LNCaP clone FGC (cell line): ENCODE results near the gene RPS6KB2.

Source experiments
- DNase-seq: peaks from one replicate; pipeline ENCODE4 v3.0.0-alpha.2; 2011; ENCODE audit warnings: low read depth
- H3K4me3 ChIP-seq: 2 replicates; pipeline ENCODE4 v1.5.1; 2011; ENCODE audit warnings: mild to moderate bottlenecking, low read depth, low read length, control low read depth
- TF ChIP-seq, protein P1 (sequence below): IDR thresholded peaks from 2 replicates; pipeline ENCODE4 v1.5.1; 2012; ENCODE audit warnings: mild to moderate bottlenecking; ENCODE audit not compliant: control insufficient read depth, insufficient read depth; ENCODE audit errors: extremely low read depth

Gene RPS6KB2

DNA sequence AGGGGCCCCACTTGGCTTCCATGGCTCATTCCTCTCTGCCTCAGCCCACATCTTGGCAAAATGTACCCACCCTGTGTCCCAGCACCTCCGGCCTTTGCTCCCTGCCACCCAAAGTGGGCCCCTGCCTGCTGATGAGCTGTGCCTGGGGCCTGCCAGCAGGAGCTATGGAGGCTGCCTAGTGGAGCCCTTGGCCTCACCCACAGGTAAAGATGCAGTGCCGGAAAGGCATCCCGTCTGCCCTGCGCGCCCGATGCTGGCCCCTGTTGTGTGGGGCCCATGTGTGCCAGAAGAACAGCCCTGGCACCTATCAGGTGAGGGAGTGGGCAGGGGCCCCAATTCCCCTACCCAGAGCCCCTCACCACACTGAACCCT, 23.1 kb upstream of the RPS6KB2 start:
- no peak overlapping the region for H3K4me3 ChIP-seq
- DNase-seq, result no peak
- TF ChIP-seq, protein P1, sequence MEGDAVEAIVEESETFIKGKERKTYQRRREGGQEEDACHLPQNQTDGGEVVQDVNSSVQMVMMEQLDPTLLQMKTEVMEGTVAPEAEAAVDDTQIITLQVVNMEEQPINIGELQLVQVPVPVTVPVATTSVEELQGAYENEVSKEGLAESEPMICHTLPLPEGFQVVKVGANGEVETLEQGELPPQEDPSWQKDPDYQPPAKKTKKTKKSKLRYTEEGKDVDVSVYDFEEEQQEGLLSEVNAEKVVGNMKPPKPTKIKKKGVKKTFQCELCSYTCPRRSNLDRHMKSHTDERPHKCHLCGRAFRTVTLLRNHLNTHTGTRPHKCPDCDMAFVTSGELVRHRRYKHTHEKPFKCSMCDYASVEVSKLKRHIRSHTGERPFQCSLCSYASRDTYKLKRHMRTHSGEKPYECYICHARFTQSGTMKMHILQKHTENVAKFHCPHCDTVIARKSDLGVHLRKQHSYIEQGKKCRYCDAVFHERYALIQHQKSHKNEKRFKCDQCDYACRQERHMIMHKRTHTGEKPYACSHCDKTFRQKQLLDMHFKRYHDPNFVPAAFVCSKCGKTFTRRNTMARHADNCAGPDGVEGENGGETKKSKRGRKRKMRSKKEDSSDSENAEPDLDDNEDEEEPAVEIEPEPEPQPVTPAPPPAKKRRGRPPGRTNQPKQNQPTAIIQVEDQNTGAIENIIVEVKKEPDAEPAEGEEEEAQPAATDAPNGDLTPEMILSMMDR, result no peak

DNA sequence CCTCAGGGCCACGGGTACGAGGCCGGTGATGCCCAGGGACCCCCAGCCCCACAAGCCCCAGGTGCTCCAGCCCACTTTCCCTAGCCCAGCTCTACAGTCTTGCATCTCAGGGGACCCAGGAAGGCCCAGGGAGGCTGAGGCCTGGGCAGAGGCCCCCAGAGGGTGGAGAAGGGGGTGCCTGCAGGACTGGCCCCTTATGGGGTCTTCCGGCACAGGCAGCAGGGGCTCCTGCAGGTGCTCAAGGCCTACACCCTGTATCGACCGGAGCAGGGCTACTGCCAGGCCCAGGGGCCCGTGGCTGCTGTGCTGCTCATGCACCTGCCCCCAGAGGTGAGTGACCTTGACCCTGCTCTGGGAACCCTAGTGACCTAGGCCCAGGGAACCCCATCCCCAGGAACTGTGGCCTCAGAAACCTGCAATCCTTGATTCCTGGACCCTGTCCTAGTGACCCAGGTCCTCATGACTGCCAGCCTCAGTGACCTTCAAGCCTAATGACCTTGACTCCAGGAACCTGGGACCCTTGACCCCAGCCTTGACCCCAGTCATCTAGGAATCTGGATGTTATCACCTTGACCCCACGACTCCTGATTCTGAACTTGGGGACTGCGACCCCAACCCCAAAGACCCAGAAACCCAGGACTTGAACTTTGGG, 22.5 kb upstream of the RPS6KB2 start:
- DNase-seq, result no peak
- TF ChIP-seq, protein P1, result no peak

DNA sequence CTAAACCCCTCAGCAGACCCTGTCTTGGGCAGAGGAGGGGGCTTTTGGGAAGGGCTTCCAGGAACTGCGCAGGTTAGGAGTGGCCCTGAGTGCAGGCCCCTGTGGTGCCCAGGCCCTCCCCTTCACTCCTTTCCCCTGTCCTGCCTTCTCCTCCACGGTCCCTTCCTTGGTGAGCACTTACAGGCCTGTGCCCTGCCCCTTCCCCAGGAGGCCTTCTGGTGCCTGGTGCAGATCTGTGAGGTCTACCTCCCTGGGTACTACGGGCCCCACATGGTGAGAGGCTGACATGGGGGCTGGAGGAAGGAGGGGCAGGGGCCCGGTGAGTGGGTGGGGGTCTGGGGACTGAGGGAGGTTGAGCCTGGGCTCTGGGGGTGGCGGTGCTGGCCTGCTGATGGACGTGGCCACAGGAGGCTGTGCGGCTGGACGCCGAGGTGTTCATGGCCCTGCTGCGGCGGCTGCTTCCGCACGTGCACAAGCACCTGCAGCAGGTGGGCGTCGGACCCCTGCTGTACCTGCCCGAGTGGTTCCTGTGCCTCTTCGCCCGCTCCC, 21.8 kb upstream of the RPS6KB2 start:
- DNase-seq, result no peak

More for the DNA sequence above, 22.5 kb upstream of the RPS6KB2 start:
- H3K4me3 ChIP-seq, result no peak overlapping the region

DNA sequence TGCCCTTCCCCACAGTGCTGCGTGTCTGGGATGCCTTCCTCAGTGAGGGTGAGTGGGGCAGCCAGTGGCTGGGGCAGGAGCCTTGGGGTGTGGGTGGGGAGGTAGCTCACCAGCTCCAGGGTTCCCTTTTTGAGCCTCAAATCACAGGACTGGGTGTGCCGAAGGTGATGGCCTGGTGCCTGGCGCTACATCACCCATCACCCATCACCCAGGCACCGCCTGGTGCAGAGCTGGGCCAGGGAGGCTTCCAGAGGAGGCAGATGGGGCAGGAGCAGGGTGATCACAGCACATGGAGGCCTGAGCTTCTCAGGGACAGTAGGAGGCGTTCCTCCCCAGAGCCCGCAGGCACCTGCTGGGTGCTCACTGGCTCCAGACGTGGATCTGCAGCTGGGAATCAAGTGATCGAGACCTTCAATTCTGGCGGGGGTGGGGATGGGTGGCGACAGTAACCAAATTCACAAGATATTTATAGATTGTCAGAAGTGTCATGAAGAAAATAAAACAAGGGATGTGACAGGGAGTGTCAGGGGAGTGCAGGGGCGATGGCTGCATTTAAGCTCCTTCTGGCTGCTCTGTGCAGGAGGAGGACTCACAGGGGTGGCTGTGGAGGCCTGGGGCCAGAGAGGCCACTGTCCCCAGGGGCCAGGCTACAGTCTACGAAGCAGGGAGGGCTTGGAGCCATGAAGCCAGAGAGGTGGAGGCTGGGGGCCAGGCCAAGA, 21.2 kb upstream of the RPS6KB2 start:
- TF ChIP-seq, protein P1, result peak; percentile 19; the same call in 1 of the 2 replicates

More for the DNA sequence above, 21.8 kb upstream of the RPS6KB2 start:
- TF ChIP-seq, protein P1, result no peak
- H3K4me3 ChIP-seq, result no peak overlapping the region

DNA sequence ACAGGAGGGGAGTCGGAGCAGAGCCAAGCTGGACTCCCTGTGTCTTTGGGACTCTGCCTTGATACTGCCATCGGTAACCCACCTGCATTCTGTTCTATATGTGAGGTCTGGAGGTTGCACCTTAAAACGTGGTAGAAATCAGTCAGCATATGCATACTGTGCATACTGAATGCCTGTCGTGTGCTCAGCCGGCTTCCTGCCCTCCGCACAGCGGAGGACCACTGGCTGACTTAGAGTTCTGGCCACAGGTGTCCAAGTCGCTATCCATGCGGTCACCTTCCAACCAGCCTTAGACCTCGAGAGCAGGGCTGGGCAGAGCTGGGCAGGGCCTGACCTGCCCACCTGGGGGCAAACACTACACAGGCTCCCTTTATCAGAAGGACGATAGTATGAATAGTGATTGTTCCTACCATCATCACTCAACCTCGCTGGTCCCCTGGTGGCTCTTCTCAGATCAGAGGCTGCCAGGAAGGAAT, 20.6 kb upstream of the RPS6KB2 start:
- DNase-seq, result no peak
- TF ChIP-seq, protein P1, result no peak
- H3K4me3 ChIP-seq, result no peak overlapping the region

More for the DNA sequence above, 21.2 kb upstream of the RPS6KB2 start:
- DNase-seq, result no peak
- H3K4me3 ChIP-seq, result no peak overlapping the region

DNA sequence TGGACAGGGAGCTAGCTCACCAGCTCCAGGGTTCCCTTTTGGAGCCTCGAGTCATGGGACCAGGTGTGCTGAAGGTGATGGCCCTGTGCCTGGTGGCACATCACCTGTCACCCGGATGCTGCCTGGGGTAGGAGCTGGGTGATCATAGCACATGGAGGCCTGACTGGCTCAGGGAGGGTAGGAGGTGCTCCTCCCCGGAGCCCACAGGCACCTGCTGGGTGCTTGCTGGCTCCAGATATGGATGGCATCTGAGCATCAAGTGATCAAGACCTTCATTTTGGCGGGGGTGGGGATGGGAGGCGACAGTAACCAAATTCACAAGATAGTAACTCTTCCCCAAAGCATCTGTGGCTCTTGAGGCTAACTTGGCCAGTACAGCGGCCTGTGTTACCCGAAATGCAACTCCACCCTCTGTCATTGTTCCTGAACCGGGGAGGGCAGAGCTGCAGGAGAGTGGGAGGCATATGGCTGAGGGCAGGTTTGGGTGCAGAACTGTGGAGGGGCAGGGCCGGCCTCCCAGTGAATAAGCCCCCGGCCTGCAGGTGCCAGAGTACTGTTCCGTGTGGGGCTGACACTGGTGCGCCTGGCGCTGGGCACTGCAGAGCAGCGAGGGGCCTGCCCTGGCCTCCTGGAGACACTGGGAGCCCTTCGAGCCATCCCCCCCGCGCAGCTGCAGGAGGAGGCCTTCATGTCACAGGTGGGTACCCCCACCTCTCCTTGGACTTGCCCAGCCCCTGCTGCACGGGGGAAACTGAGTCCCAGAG, 19.7 kb upstream of the RPS6KB2 start:
- TF ChIP-seq, protein P1, result no peak
- DNase-seq, result no peak
- H3K4me3 ChIP-seq, result no peak overlapping the region
